HepG2 (cell line): ENCODE measurements around the gene P4HB. TPM values are rescaled to one million over a fixed set of nuclear protein-coding genes. Genes with fewer than 3 reads are reported as not detected.

ENCODE experiments used
- BORCS8-MEF2B ChIP-seq: sonication (generic); formaldehyde crosslinking; IDR thresholded peaks from 2 replicates; pipeline ENCODE4 v1.8.0; 2022; ENCODE audit warnings: mild to moderate bottlenecking, missing genetic modification reagents
- DMAP1 ChIP-seq: IDR thresholded peaks from 2 replicates; pipeline ENCODE4 v1.6.1; 2016
- FOXJ3 ChIP-seq: sonication (generic); formaldehyde crosslinking; IDR thresholded peaks from 2 replicates; pipeline ENCODE4 v1.4.0; 2020; ENCODE audit warnings: missing genetic modification reagents, mild to moderate bottlenecking, borderline replicate concordance
- HDAC2 ChIP-seq: sonication (generic); formaldehyde crosslinking; IDR thresholded peaks from 2 replicates; pipeline ENCODE4 v1.4.0; 2020; ENCODE audit warnings: missing genetic modification reagents
- HNF4A ChIP-seq: sonication (generic); formaldehyde crosslinking; IDR thresholded peaks from 2 replicates; pipeline ENCODE4 v1.4.0; 2020; ENCODE audit warnings: missing genetic modification reagents
- HOXA5 ChIP-seq: sonication (generic); formaldehyde crosslinking; IDR thresholded peaks from 2 replicates; pipeline ENCODE4 v1.4.0; 2020; ENCODE audit warnings: missing genetic modification reagents
- MYNN ChIP-seq: sonication (generic); formaldehyde crosslinking; IDR thresholded peaks from 2 replicates; pipeline ENCODE4 v1.4.0; 2020; ENCODE audit warnings: mild to moderate bottlenecking, low read depth, missing genetic modification reagents
- NAIF1 ChIP-seq: sonication (generic); formaldehyde crosslinking; IDR thresholded peaks from 2 replicates; pipeline ENCODE4 v1.5.0; 2020; ENCODE audit warnings: mild to moderate bottlenecking, missing genetic modification reagents, borderline replicate concordance
- PHF8 ChIP-seq: sonication (generic); formaldehyde crosslinking; IDR thresholded peaks from 2 replicates; pipeline ENCODE4 v1.5.0; 2020; ENCODE audit warnings: missing genetic modification reagents
- POLR2A ChIP-seq, 2 experiments: IDR thresholded peaks; 2 replicates each; pipeline ENCODE4 v1.6.1; 2011; ENCODE audit warnings: low read depth in 2 of 2, low read length in 2 of 2, mild to moderate bottlenecking in 1 of 2, moderate library complexity in 1 of 2; ENCODE audit not compliant: insufficient read depth in 1 of 2
- RFX5 ChIP-seq: IDR thresholded peaks from 2 replicates; pipeline ENCODE4 v1.6.1; 2011; ENCODE audit warnings: low read depth, low read length, improper control_type of control experiment
- SMYD3 ChIP-seq: sonication (generic); formaldehyde crosslinking; IDR thresholded peaks from 2 replicates; pipeline ENCODE4 v1.8.1; 2023; ENCODE audit warnings: mild to moderate bottlenecking, missing genetic modification reagents
- SRSF1 ChIP-seq: fragments of 200-400 bp; formaldehyde crosslinking; optimal IDR thresholded peaks from 2 replicates; pipeline ENCODE3; 2017; ENCODE audit warnings: mild to moderate bottlenecking, low read depth, low read length, moderate library complexity
- STAT5B ChIP-seq: sonication (generic); formaldehyde crosslinking; IDR thresholded peaks from 2 replicates; pipeline ENCODE4 v1.4.0; 2020; ENCODE audit warnings: missing genetic modification reagents
- TAF15 ChIP-seq: fragments of 200-400 bp; formaldehyde crosslinking; IDR thresholded peaks from one replicate; pipeline ENCODE4 v1.6.1; 2018; ENCODE audit warnings: mild to moderate bottlenecking, low read depth, low read length; ENCODE audit not compliant: poor library complexity, severe bottlenecking
- THAP11 ChIP-seq: IDR thresholded peaks from 2 replicates; pipeline ENCODE4 v1.6.1; 2016; ENCODE audit warnings: missing biosample characterization, missing genetic modification reagents
- YEATS2 ChIP-seq: sonication (generic); formaldehyde crosslinking; IDR thresholded peaks from 2 replicates; pipeline ENCODE4 v1.4.0; 2020; ENCODE audit warnings: missing genetic modification reagents, borderline replicate concordance
- ZFX ChIP-seq: sonication (generic); formaldehyde crosslinking; IDR thresholded peaks from 2 replicates; pipeline ENCODE4 v1.4.0; 2020; ENCODE audit warnings: mild to moderate bottlenecking, low read depth, missing genetic modification reagents, moderate library complexity
- ZMYM3 ChIP-seq: sonication (generic); formaldehyde crosslinking; IDR thresholded peaks from 2 replicates; pipeline ENCODE4 v1.5.1; 2020; ENCODE audit warnings: mild to moderate bottlenecking, missing genetic modification reagents
- ZNF207 ChIP-seq: fragments of 450-650 bp; IDR thresholded peaks from 2 replicates; pipeline ENCODE4 v1.6.1; 2016; ENCODE audit warnings: antibody characterized with exemption, borderline replicate concordance
- ZNF354B ChIP-seq: sonication (generic); formaldehyde crosslinking; IDR thresholded peaks from 2 replicates; pipeline ENCODE4 v1.8.0; 2022; ENCODE audit warnings: mild to moderate bottlenecking, missing genetic modification reagents
- ZNF44 ChIP-seq: sonication (generic); formaldehyde crosslinking; IDR thresholded peaks from 2 replicates; pipeline ENCODE4 v1.5.1; 2020; ENCODE audit warnings: mild to moderate bottlenecking, missing genetic modification reagents
- ZNF501 ChIP-seq: sonication (generic); formaldehyde crosslinking; IDR thresholded peaks from 2 replicates; pipeline ENCODE4 v1.5.1; 2020; ENCODE audit warnings: mild to moderate bottlenecking, moderate library complexity, missing genetic modification reagents
- ZNF589 ChIP-seq: sonication (generic); formaldehyde crosslinking; conservative IDR thresholded peaks from 2 replicates; pipeline ENCODE4 v1.8.0; 2022; ENCODE audit warnings: mild to moderate bottlenecking, moderate library complexity, missing genetic modification reagents
- ZNF777 ChIP-seq: sonication (generic); formaldehyde crosslinking; IDR thresholded peaks from 2 replicates; pipeline ENCODE4 v1.4.0; 2020; ENCODE audit warnings: missing genetic modification reagents
- polyA plus RNA-seq, 8 experiments: library from polyadenylated mRNA; depleted of rRNA in 3 of 8; stranded (reverse) in 7 of 8; unstranded in 1 of 8; fragments of >200 nt; fragmentation: Illumina TruSeq in 4 of 8; extraction: Trizol in 4 of 8; gene quantifications; 2 replicates each; pipeline versions ENCODE4 v1.2.1 to v1.2.3, GENCODE V29; 2011 to 2016; ENCODE audit warnings: low read depth in 4 of 8, missing spikeins in 1 of 8, mixed read lengths in 1 of 8; ENCODE audit not compliant: insufficient read depth in 1 of 8
- total RNA-seq, 5 experiments: library from RNA; depleted of rRNA; stranded (reverse); fragments of >200 nt; fragmentation: Illumina TruSeq; extraction: Trizol; gene quantifications; 2 replicates each; pipeline ENCODE4 v1.2.3, GENCODE V29; 2016; ENCODE audit warnings: low read depth in 1 of 5
- TF ChIP-seq, protein P1 (sequence below): IDR thresholded peaks from 2 replicates; pipeline ENCODE4 v1.6.1; 2016
- TF ChIP-seq, protein P2 (sequence below): sonication (generic); formaldehyde crosslinking; IDR thresholded peaks from 2 replicates; pipeline ENCODE4 v1.4.0; 2020; ENCODE audit warnings: missing genetic modification reagents
- TF ChIP-seq, protein P3 (sequence below): sonication (generic); formaldehyde crosslinking; IDR thresholded peaks from 2 replicates; pipeline ENCODE4 v1.4.0; 2020; ENCODE audit warnings: mild to moderate bottlenecking, missing genetic modification reagents

P4HB gene
- total and polyA plus RNA-seq, 2 of the 13 experiments (the other 11 are each of a cell fraction or from before 2014, with no cell fraction given): 185 to 782 TPM

DNA sequence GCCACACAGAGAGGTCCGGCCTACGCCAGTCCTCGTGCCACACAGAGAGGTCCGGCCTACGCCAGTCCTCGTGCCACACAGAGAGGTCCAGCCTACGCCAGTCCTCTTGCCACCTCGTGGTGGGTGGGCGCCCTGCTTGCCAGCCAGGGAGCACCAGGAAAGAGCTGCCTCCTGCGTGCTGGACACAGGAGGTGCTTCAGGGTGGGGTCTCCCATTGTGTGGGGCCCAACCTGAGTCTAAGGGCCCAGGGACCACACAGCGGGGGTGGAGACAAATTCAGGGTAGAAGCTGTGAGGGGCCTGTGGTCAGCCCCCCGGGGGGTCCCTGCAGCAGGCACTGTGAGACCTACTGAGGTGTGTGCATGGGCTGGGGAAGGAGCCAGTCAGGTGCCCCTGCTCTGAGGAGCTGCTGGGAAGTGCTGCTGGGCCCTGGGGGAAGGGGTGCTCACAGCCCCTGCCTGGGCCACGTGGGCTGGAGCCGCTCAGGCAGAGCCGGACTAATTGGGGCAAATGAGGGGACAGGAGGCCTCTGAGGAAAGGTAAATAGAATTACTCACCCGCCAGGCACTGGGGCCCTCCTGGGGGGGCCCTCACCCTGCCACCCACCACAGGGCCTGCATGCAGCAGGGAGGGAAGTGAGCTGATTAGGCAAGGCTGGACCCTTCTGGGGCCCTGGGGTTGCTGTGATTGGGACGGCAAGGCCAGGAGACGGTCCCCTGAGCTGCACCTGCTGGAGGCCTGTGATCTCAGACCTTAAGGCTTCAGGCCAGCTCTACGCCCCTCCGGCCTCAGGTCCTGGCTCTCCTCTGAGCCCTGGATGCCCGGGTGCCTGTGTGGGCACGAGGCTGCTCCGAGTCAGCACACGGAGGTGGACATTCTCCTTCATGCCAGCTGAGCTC, 45.3 kb downstream of the P4HB start (continued):
- TF ChIP-seq DMAP1 (CRISPR knock-in tag) (no peak), ZNF354B (no peak), ZMYM3 (CRISPR knock-in tag) (no peak), FOXJ3 (CRISPR knock-in tag) (no peak), PHF8 (CRISPR knock-in tag) (no peak), ZFX (CRISPR knock-in tag) (peak; percentile 58), ZNF777 (CRISPR knock-in tag) (no peak), ZNF589 (CRISPR knock-in tag) (no peak), MYNN (no peak), SMYD3 (CRISPR knock-in tag) (no peak), HOXA5 (CRISPR knock-in tag) (peak; percentile 59; the same call in 1 of the 2 replicates), ZNF207 (no peak), TAF15 (no peak), YEATS2 (no peak), HNF4A (CRISPR knock-in tag) (no peak), HDAC2 (no peak), STAT5B (CRISPR knock-in tag) (no peak), SRSF1 (peak; percentile 82), POLR2A (IDR thresholded peaks at IDR 0.05; ENCODE audit: insufficient read depth in 1 of 2, low read depth in 2 of 2, low read length in 2 of 2) (no peak), THAP11 (CRISPR knock-in tag) (peak; percentile 65), ZNF501 (CRISPR knock-in tag) (no peak), ZNF44 (CRISPR knock-in tag) (no peak), NAIF1 (no peak), RFX5 (no peak), BORCS8-MEF2B (CRISPR knock-in tag) (no peak)
- TF ChIP-seq, protein P1, sequence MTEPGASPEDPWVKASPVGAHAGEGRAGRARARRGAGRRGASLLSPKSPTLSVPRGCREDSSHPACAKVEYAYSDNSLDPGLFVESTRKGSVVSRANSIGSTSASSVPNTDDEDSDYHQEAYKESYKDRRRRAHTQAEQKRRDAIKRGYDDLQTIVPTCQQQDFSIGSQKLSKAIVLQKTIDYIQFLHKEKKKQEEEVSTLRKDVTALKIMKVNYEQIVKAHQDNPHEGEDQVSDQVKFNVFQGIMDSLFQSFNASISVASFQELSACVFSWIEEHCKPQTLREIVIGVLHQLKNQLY (CRISPR knock-in tag): no peak
- TF ChIP-seq, protein P2, sequence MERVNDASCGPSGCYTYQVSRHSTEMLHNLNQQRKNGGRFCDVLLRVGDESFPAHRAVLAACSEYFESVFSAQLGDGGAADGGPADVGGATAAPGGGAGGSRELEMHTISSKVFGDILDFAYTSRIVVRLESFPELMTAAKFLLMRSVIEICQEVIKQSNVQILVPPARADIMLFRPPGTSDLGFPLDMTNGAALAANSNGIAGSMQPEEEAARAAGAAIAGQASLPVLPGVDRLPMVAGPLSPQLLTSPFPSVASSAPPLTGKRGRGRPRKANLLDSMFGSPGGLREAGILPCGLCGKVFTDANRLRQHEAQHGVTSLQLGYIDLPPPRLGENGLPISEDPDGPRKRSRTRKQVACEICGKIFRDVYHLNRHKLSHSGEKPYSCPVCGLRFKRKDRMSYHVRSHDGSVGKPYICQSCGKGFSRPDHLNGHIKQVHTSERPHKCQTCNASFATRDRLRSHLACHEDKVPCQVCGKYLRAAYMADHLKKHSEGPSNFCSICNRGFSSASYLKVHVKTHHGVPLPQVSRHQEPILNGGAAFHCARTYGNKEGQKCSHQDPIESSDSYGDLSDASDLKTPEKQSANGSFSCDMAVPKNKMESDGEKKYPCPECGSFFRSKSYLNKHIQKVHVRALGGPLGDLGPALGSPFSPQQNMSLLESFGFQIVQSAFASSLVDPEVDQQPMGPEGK (CRISPR knock-in tag): peak; percentile 99
- TF ChIP-seq, protein P3, sequence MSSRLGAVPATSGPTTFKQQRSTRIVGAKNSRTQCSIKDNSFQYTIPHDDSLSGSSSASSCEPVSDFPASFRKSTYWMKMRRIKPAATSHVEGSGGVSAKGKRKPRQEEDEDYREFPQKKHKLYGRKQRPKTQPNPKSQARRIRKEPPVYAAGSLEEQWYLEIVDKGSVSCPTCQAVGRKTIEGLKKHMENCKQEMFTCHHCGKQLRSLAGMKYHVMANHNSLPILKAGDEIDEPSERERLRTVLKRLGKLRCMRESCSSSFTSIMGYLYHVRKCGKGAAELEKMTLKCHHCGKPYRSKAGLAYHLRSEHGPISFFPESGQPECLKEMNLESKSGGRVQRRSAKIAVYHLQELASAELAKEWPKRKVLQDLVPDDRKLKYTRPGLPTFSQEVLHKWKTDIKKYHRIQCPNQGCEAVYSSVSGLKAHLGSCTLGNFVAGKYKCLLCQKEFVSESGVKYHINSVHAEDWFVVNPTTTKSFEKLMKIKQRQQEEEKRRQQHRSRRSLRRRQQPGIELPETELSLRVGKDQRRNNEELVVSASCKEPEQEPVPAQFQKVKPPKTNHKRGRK (CRISPR knock-in tag): no peak
